Measurements from ENCODE around the gene TMEM150A. TPM values are rescaled to one million over a fixed set of nuclear protein-coding genes. Genes with fewer than 3 reads are reported as not detected.

The TMEM150A gene
- total RNA-seq, 1 donor from 2014 or later = 18.1 TPM

DNA sequence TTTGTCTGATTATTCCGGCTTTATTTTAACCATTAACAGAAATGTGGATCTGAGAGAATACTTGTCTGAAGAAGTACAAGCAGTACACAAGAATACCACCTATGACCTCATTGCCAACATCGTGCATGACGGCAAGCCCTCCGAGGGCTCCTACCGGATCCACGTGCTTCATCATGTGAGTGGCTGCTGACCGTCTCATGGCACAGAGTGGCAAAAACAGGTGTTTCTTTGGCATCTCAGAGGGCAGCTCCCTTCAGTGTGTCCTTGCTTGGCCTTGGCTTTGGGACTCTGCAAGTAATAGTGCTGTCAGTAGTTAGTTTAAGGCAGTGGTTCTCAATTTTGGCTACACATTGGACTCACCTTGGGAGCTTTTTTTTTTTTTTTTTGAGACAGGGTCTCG, 42.4 kb upstream of the TMEM150A start:
- Mint-ChIP-seq H3K36me3 (ENCODE audit: unreplicated experiment) (no peaks in the 10 kb centered on the region), H3K27ac (ENCODE audit: unreplicated experiment) (no peak overlapping the region), H3K4me3 (ENCODE audit: unreplicated experiment) (no peak overlapping the region), H3K9me3 (ENCODE audit: unreplicated experiment) (no peaks in the 10 kb centered on the region), H3K4me1 (ENCODE audit: low read depth, unreplicated experiment) (no peaks in the 10 kb centered on the region), H3K27me3 (ENCODE audit: unreplicated experiment) (no peaks in the 10 kb centered on the region)
- no peak for TF ChIP-seq CTCF (IDR thresholded peaks at IDR 0.05; ENCODE audit: partially characterized antibody, unreplicated experiment)
- DNase-seq = no peak

- no peaks in the 10 kb centered on the region for H3K27me3 Mint-ChIP-seq (ENCODE audit: unreplicated experiment)
Measured at GRCh38 chr2:85642725-85643124, 40.2 kb upstream of the TMEM150A start.

GRCh38 chr2:85635636-85636035, 33.1 kb upstream of the TMEM150A start:
- no peak for DNase-seq
- no peaks in the 10 kb centered on the region for H3K27me3 Mint-ChIP-seq (ENCODE audit: unreplicated experiment)
- no peak overlapping the region for H3K27ac Mint-ChIP-seq (ENCODE audit: unreplicated experiment)
- TF ChIP-seq CTCF (IDR thresholded peaks at IDR 0.05; ENCODE audit: partially characterized antibody, unreplicated experiment) = no peak
- no peaks in the 10 kb centered on the region for H3K9me3 Mint-ChIP-seq (ENCODE audit: unreplicated experiment)
- H3K36me3 Mint-ChIP-seq (ENCODE audit: unreplicated experiment) = no peaks in the 10 kb centered on the region
- no peaks in the 10 kb centered on the region for H3K4me1 Mint-ChIP-seq (ENCODE audit: low read depth, unreplicated experiment)
- no peak overlapping the region for H3K4me3 Mint-ChIP-seq (ENCODE audit: unreplicated experiment)

More at GRCh38 chr2:85642725-85643124, 40.2 kb upstream of the TMEM150A start:
- Mint-ChIP-seq H3K27ac (ENCODE audit: unreplicated experiment) (no peak overlapping the region), H3K4me1 (ENCODE audit: low read depth, unreplicated experiment) (no peaks in the 10 kb centered on the region), H3K9me3 (ENCODE audit: unreplicated experiment) (no peaks in the 10 kb centered on the region), H3K4me3 (ENCODE audit: unreplicated experiment) (no peak overlapping the region), H3K36me3 (ENCODE audit: unreplicated experiment) (no peaks in the 10 kb centered on the region)
- no peak for DNase-seq
- TF ChIP-seq CTCF (IDR thresholded peaks at IDR 0.05; ENCODE audit: partially characterized antibody, unreplicated experiment) = no peak

GRCh38 chr2:85635011-85635410, 32.5 kb upstream of the TMEM150A start:
- no peak for TF ChIP-seq CTCF (IDR thresholded peaks at IDR 0.05; ENCODE audit: partially characterized antibody, unreplicated experiment)
- no peaks in the 10 kb centered on the region for H3K27me3 Mint-ChIP-seq (ENCODE audit: unreplicated experiment)
- H3K4me3 Mint-ChIP-seq (ENCODE audit: unreplicated experiment) = no peak overlapping the region
- no peaks in the 10 kb centered on the region for H3K36me3 Mint-ChIP-seq (ENCODE audit: unreplicated experiment)
- no peak overlapping the region for H3K27ac Mint-ChIP-seq (ENCODE audit: unreplicated experiment)
- no peak for DNase-seq
- no peaks in the 10 kb centered on the region for H3K9me3 Mint-ChIP-seq (ENCODE audit: unreplicated experiment)
- H3K4me1 Mint-ChIP-seq (ENCODE audit: low read depth, unreplicated experiment) = no peaks in the 10 kb centered on the region

DNA sequence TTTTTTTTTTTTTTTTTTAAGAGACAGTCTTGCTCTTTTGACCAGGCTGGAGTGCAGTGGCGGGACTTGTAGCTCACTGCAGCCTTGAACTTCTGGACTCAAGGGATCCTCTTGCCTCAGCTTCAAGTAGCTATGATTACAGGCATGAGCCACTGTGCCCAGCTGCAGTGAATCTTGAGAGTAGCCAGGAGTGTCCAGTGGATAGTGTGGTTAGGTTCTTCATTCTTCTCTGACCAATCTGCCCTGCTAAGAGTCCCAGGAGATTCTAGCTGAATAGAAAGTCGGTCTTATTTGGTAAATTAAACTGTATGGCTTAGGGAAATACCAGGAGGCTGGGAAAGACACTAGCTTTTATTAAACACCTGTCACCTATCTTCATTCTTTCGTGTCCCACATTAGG, 28.8 kb upstream of the TMEM150A start:
- no peak overlapping the region for H3K4me3 Mint-ChIP-seq (ENCODE audit: unreplicated experiment)
- no peaks in the 10 kb centered on the region for H3K36me3 Mint-ChIP-seq (ENCODE audit: unreplicated experiment)
- no peak for TF ChIP-seq CTCF (IDR thresholded peaks at IDR 0.05; ENCODE audit: partially characterized antibody, unreplicated experiment)
- no peaks in the 10 kb centered on the region for H3K27me3 Mint-ChIP-seq (ENCODE audit: unreplicated experiment)
- no peaks in the 10 kb centered on the region for H3K4me1 Mint-ChIP-seq (ENCODE audit: low read depth, unreplicated experiment)
- H3K27ac Mint-ChIP-seq (ENCODE audit: unreplicated experiment) = no peak overlapping the region
- H3K9me3 Mint-ChIP-seq (ENCODE audit: unreplicated experiment) = no peaks in the 10 kb centered on the region
- DNase-seq = no peak
